ENCODE results near the gene ADRB2.
"Not testable (repeated sequence)": the region's sequence is repeated elsewhere in the genome, so short reads cannot be mapped to it uniquely, and the experiment has no call there.

Gene ADRB2

GRCh38 chr5:148859703-148860102 lies 33.3 kb downstream of the ADRB2 start:
- no peaks in the 10 kb centered on the region for H3K36me3 ChIP-seq (ENCODE audit: insufficient read depth, low read length)
- H3K9me3 ChIP-seq (replicated peaks; ENCODE audit: low read length) = no peaks in the 10 kb centered on the region
- H3K4me3 ChIP-seq (ENCODE audit: low read length) = no peak overlapping the region
- no peak overlapping the region for H3K4me2 ChIP-seq (ENCODE audit: low read length)
- no peaks in the 10 kb centered on the region for H3K27me3 ChIP-seq (ENCODE audit: control insufficient read depth, insufficient read depth, low read length)
- H3K4me1 ChIP-seq (ENCODE audit: control insufficient read depth, insufficient read depth, low read length) = peaks cover 19% of the 10 kb centered on the region
- H3K9ac ChIP-seq (ENCODE audit: low read depth, low read length) = no peak overlapping the region

GRCh38 chr5:148860599-148860998 lies 34.2 kb downstream of the ADRB2 start:
- H3K4me1 ChIP-seq (ENCODE audit: control insufficient read depth, insufficient read depth, low read length) = peaks cover 16% of the 10 kb centered on the region
- no peaks in the 10 kb centered on the region for H3K27me3 ChIP-seq (ENCODE audit: control insufficient read depth, insufficient read depth, low read length)
- no peak overlapping the region for H3K9ac ChIP-seq (ENCODE audit: low read depth, low read length)
- H3K4me3 ChIP-seq (ENCODE audit: low read length) = no peak overlapping the region
- H3K9me3 ChIP-seq (replicated peaks; ENCODE audit: low read length) = no peaks in the 10 kb centered on the region
- H3K4me2 ChIP-seq (ENCODE audit: low read length) = no peak overlapping the region
- no peaks in the 10 kb centered on the region for H3K36me3 ChIP-seq (ENCODE audit: insufficient read depth, low read length)

GRCh38 chr5:148861088-148861487 lies 34.7 kb downstream of the ADRB2 start:
- no peak overlapping the region for H3K9ac ChIP-seq (ENCODE audit: low read depth, low read length)
- H3K9me3 ChIP-seq (replicated peaks; ENCODE audit: low read length) = no peaks in the 10 kb centered on the region
- H3K4me1 ChIP-seq (ENCODE audit: control insufficient read depth, insufficient read depth, low read length) = peaks cover 16% of the 10 kb centered on the region
- H3K36me3 ChIP-seq (ENCODE audit: insufficient read depth, low read length) = peaks cover 3% of the 10 kb centered on the region
- no peaks in the 10 kb centered on the region for H3K27me3 ChIP-seq (ENCODE audit: control insufficient read depth, insufficient read depth, low read length)
- no peak overlapping the region for H3K4me3 ChIP-seq (ENCODE audit: low read length)
- no peak overlapping the region for H3K4me2 ChIP-seq (ENCODE audit: low read length)

GRCh38 chr5:148861696-148862095 lies 35.3 kb downstream of the ADRB2 start:
- H3K4me1 ChIP-seq (ENCODE audit: control insufficient read depth, insufficient read depth, low read length) = peaks cover 16% of the 10 kb centered on the region
- H3K36me3 ChIP-seq (ENCODE audit: insufficient read depth, low read length) = peaks cover 4% of the 10 kb centered on the region
- no peak overlapping the region for H3K9ac ChIP-seq (ENCODE audit: low read depth, low read length)
- H3K4me2 ChIP-seq (ENCODE audit: low read length) = no peak overlapping the region
- no peaks in the 10 kb centered on the region for H3K27me3 ChIP-seq (ENCODE audit: control insufficient read depth, insufficient read depth, low read length)
- no peaks in the 10 kb centered on the region for H3K9me3 ChIP-seq (replicated peaks; ENCODE audit: low read length)
- no peak overlapping the region for H3K4me3 ChIP-seq (ENCODE audit: low read length)

- no peak overlapping the region for H3K4me2 ChIP-seq (ENCODE audit: low read length)
- H3K9me3 ChIP-seq (replicated peaks; ENCODE audit: low read length) = no peaks in the 10 kb centered on the region
- H3K27me3 ChIP-seq (ENCODE audit: control insufficient read depth, insufficient read depth, low read length) = no peaks in the 10 kb centered on the region
- H3K9ac ChIP-seq (ENCODE audit: low read depth, low read length) = peak overlapping the region; percentile 44
- peaks cover 4% of the 10 kb centered on the region for H3K36me3 ChIP-seq (ENCODE audit: insufficient read depth, low read length)
- H3K4me3 ChIP-seq (ENCODE audit: low read length) = no peak overlapping the region
- H3K4me1 ChIP-seq (ENCODE audit: control insufficient read depth, insufficient read depth, low read length) = peaks cover 9% of the 10 kb centered on the region
Observed at GRCh38 chr5:148864113-148864841, 37.9 kb downstream of the ADRB2 start.

GRCh38 chr5:148866024-148866423 lies 39.6 kb downstream of the ADRB2 start:
- no peak overlapping the region for H3K4me2 ChIP-seq (ENCODE audit: low read length)
- no peaks in the 10 kb centered on the region for H3K9me3 ChIP-seq (replicated peaks; ENCODE audit: low read length)
- peaks cover 4% of the 10 kb centered on the region for H3K36me3 ChIP-seq (ENCODE audit: insufficient read depth, low read length)
- peaks cover 9% of the 10 kb centered on the region for H3K4me1 ChIP-seq (ENCODE audit: control insufficient read depth, insufficient read depth, low read length)
- no peak overlapping the region for H3K4me3 ChIP-seq (ENCODE audit: low read length)
- H3K27me3 ChIP-seq (ENCODE audit: control insufficient read depth, insufficient read depth, low read length) = no peaks in the 10 kb centered on the region
- H3K9ac ChIP-seq (ENCODE audit: low read depth, low read length) = no peak overlapping the region

GRCh38 chr5:148873120-148873519 lies 46.7 kb downstream of the ADRB2 start:
- H3K9ac ChIP-seq (ENCODE audit: low read depth, low read length) = no peak overlapping the region
- no peak overlapping the region for H3K4me2 ChIP-seq (ENCODE audit: low read length)
- H3K36me3 ChIP-seq (ENCODE audit: insufficient read depth, low read length) = no peaks in the 10 kb centered on the region
- H3K4me1 ChIP-seq (ENCODE audit: control insufficient read depth, insufficient read depth, low read length) = peaks cover 14% of the 10 kb centered on the region
- H3K27me3 ChIP-seq (ENCODE audit: control insufficient read depth, insufficient read depth, low read length) = no peaks in the 10 kb centered on the region
- H3K4me3 ChIP-seq (ENCODE audit: low read length) = no peak overlapping the region
- no peaks in the 10 kb centered on the region for H3K9me3 ChIP-seq (replicated peaks; ENCODE audit: low read length)

- no peaks in the 10 kb centered on the region for H3K36me3 ChIP-seq (ENCODE audit: insufficient read depth, low read length)
- no peaks in the 10 kb centered on the region for H3K27me3 ChIP-seq (ENCODE audit: control insufficient read depth, insufficient read depth, low read length)
- H3K4me1 ChIP-seq (ENCODE audit: control insufficient read depth, insufficient read depth, low read length) = peaks cover 14% of the 10 kb centered on the region
- H3K4me3 ChIP-seq (ENCODE audit: low read length) = no peak overlapping the region
- no peaks in the 10 kb centered on the region for H3K9me3 ChIP-seq (replicated peaks; ENCODE audit: low read length)
- no peak overlapping the region for H3K4me2 ChIP-seq (ENCODE audit: low read length)
- H3K9ac ChIP-seq (ENCODE audit: low read depth, low read length) = no peak overlapping the region
Observed at GRCh38 chr5:148873690-148874485, 47.5 kb downstream of the ADRB2 start.

GRCh38 chr5:148875205-148875875 lies 48.9 kb downstream of the ADRB2 start:
- Histone ChIP-seq H3K4me2 (ENCODE audit: low read length) (no peak overlapping the region), H3K27me3 (ENCODE audit: control insufficient read depth, insufficient read depth, low read length) (no peaks in the 10 kb centered on the region), H3K9ac (ENCODE audit: low read depth, low read length) (no peak overlapping the region), H3K9me3 (replicated peaks; ENCODE audit: low read length) (no peaks in the 10 kb centered on the region), H3K36me3 (ENCODE audit: insufficient read depth, low read length) (no peaks in the 10 kb centered on the region), H3K4me1 (ENCODE audit: control insufficient read depth, insufficient read depth, low read length) (peaks cover 14% of the 10 kb centered on the region), H3K4me3 (ENCODE audit: low read length) (no peak overlapping the region)

GRCh38 chr5:148877436-148877835 lies 51.0 kb downstream of the ADRB2 start:
- H3K9me3 ChIP-seq (replicated peaks; ENCODE audit: low read length) = not testable (repeated sequence)

More at GRCh38 chr5:148877436-148877835, 51.0 kb downstream of the ADRB2 start:
- not testable (repeated sequence) for H3K9ac ChIP-seq (ENCODE audit: low read depth, low read length); H3K36me3 ChIP-seq (ENCODE audit: insufficient read depth, low read length); H3K27me3 ChIP-seq (ENCODE audit: control insufficient read depth, insufficient read depth, low read length); H3K4me2 ChIP-seq (ENCODE audit: low read length); H3K4me3 ChIP-seq (ENCODE audit: low read length)
- peaks cover 14% of the 10 kb centered on the region for H3K4me1 ChIP-seq (ENCODE audit: control insufficient read depth, insufficient read depth, low read length)

All from skeletal muscle satellite cell (primary cell).